Posterior cingulate gyrus (tissue), 11 donors: ENCODE data around the gene LRRC74A.

Source experiments
- DNase-seq, 10 donors: peaks; one replicate each; pipeline versions ENCODE4 v3.0.0 to v3.0.0-alpha.2; 2020 to 2021; ENCODE audit warnings: mixed read lengths in 3 of 10
- intact Hi-C: fragments of 100-400 bp; cut with DNase I; formaldehyde crosslinking; loops from one replicate; pipeline ENCODE4 v1.15.1; 2023

The LRRC74A gene

GRCh38 chr14:76916040-76916715 is 90.0 kb downstream of the LRRC74A start:
- DNase-seq: peak in 6 of 10 donors; percentile 41 to 93 (median 65)
- intact Hi-C loops: no loop called here

GRCh38 chr14:76917158-76917596 is 91.0 kb downstream of the LRRC74A start:
- intact Hi-C loops: no loop called here
- peak in 2 of 10 donors; percentile 44 to 75 for DNase-seq

GRCh38 chr14:76917745-76918255 is 91.6 kb downstream of the LRRC74A start:
- peak in 3 of 10 donors; percentile 35 to 86 (median 51) for DNase-seq
- intact Hi-C loops: loop anchor here (2.0 kb wide), 2 partner anchors 29 to 109 kb away; no protein-coding TSS in a partner anchor

- peak in 6 of 10 donors; percentile 22 to 89 (median 42) for DNase-seq
- intact Hi-C loops: loop anchor here (2.0 kb wide), 2 partner anchors 28 to 108 kb away; no protein-coding TSS in a partner anchor
Measured at GRCh38 chr14:76918256-76918781, 92.1 kb downstream of the LRRC74A start.

GRCh38 chr14:76918782-76919394 is 92.7 kb downstream of the LRRC74A start:
- intact Hi-C loops: loop anchor here (2.0 kb wide), 2 partner anchors 28 to 108 kb away; no protein-coding TSS in a partner anchor
- DNase-seq: peak; percentile 81 to 98 (median 88)
